ENCODE results near the gene SLC35G3. TPM values are rescaled to one million over a fixed set of nuclear protein-coding genes. Genes with fewer than 3 reads are reported as not detected.
"Not testable (repeated sequence)": the region's sequence is repeated elsewhere in the genome, so short reads cannot be mapped to it uniquely, and the experiment has no call there.

The SLC35G3 gene
- total RNA-seq, result not detected
- long read RNA-seq, result 0 reads

GRCh38 chr17:35194001-35194400, at the start of gene SLC35G3:
SLC35G3 (minus strand) TSS chr17:35194393; CDS start chr17:35194307, 86 bp downstream.
- H3K9me3 ChIP-seq (replicated peaks); intact Hi-C loops (cut with micrococcal nuclease); H3K36me3 ChIP-seq; H3K4me3 ChIP-seq; H3K27ac ChIP-seq (replicated peaks); H3K4me1 ChIP-seq; DNase-seq; H3K27me3 ChIP-seq (ENCODE audit: low read depth): not testable (repeated sequence)

DNA sequence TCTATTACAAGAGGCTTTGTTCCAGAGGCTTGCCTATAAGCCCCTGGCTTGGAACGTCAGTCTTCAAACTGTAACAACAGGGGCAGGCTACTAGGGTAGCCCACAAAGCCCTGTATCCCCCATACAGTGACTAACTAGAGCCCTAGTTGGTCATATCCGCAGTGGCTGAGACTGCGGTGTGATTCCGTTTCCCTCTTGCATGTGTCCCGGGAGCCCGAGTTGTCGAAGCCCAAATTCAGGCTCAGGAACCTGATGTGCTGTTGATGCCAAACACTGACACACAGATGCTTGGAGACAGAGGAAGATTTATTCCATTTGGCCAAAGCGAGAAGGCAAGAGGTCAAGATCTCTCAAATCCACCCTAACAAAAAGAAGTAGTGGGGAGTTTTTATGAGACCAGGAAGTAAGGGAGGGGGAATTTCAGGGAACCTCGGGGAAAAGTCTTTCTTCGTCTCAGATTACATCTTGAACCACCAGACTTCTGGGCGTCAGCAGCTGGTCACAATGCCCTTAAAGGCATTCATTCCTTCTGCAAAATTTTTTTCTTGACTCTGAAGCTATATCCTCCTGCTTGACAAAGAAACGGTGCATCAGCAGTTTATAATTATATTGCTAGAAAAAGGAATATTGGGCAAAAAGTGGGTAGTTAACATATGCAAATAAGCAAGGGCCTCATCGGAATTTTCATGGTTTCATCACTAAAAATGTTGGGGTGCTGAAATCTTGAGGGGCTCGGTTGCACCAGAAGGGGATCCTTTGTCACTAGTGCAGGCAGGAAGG, 49.6 kb upstream of the SLC35G3 start:
- H3K36me3 ChIP-seq, result peaks cover 3% of the 10 kb centered on the region
- no peaks in the 10 kb centered on the region for H3K9me3 ChIP-seq (replicated peaks)
- intact Hi-C loops (cut with micrococcal nuclease), result no loop called here
- H3K27ac ChIP-seq (replicated peaks), result peak overlapping the region; percentile 96
- DNase-seq, result peak; percentile 33
- peak overlapping the region; percentile 91 for H3K4me3 ChIP-seq
- TF ChIP-seq, protein P1, sequence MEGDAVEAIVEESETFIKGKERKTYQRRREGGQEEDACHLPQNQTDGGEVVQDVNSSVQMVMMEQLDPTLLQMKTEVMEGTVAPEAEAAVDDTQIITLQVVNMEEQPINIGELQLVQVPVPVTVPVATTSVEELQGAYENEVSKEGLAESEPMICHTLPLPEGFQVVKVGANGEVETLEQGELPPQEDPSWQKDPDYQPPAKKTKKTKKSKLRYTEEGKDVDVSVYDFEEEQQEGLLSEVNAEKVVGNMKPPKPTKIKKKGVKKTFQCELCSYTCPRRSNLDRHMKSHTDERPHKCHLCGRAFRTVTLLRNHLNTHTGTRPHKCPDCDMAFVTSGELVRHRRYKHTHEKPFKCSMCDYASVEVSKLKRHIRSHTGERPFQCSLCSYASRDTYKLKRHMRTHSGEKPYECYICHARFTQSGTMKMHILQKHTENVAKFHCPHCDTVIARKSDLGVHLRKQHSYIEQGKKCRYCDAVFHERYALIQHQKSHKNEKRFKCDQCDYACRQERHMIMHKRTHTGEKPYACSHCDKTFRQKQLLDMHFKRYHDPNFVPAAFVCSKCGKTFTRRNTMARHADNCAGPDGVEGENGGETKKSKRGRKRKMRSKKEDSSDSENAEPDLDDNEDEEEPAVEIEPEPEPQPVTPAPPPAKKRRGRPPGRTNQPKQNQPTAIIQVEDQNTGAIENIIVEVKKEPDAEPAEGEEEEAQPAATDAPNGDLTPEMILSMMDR (IDR thresholded peaks at IDR 0.05; ENCODE audit: borderline replicate concordance), result no peak
- H3K4me1 ChIP-seq, result peaks cover 45% of the 10 kb centered on the region
- H3K27me3 ChIP-seq (ENCODE audit: low read depth), result no peaks in the 10 kb centered on the region

DNA sequence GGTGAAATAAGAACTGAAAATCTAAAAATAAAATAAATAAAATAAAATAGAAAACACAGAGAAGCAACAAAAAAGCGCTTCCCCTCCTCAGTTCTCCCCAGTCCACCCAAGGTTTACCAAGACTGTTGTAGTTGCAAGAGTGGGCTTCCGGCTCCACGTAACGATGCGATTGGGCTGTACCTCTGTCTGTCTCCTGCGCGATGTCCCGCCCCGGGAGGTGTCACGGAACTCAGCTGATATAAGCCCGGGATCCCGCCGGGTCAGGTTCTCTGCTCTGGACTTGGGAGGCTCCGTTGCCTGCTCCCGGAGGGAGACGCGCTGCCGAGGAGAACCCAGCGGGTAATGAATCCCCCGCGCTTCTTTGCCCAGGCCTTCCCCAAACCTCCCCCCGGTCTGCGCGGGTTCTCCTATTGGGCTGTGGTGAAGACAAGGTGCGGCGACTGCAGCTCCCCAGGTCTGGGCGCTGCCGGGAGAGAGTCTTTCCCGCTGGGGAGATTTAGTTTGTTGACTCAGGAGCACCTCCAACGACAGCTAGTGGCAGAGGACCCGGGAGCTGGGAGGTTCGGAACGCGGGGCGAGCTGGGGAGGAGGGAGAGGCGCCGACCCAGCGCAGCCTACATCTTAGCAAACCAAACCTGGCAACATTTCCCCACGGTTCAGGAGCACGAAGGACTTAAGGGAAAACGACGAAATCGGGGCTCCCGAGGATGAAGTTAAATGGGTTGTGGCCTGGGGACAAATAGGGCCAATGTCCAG, 48.8 kb upstream of the SLC35G3 start, which contains the start of gene SLFN5:
Gene SLFN5 (plus strand): TSS at position 268 of the 756 bp plus-strand sequence. CDS start 15,619 bp downstream, outside the sequence.
- H3K27me3 ChIP-seq (ENCODE audit: low read depth), result no peaks in the 10 kb centered on the region
- intact Hi-C loops (cut with micrococcal nuclease), result no loop called here
- H3K9me3 ChIP-seq (replicated peaks), result no peaks in the 10 kb centered on the region
- no peaks in the 10 kb centered on the region for H3K36me3 ChIP-seq
- H3K4me3 ChIP-seq, result peak within 1 kb of the TSS; percentile 91
- peak; percentile 94 for DNase-seq
- peaks cover 45% of the 10 kb centered on the region for H3K4me1 ChIP-seq
- peak within 1 kb of the TSS; percentile 96 for H3K27ac ChIP-seq (replicated peaks)
- TF ChIP-seq, protein P1 (IDR thresholded peaks at IDR 0.05; ENCODE audit: borderline replicate concordance), result no peak

DNA sequence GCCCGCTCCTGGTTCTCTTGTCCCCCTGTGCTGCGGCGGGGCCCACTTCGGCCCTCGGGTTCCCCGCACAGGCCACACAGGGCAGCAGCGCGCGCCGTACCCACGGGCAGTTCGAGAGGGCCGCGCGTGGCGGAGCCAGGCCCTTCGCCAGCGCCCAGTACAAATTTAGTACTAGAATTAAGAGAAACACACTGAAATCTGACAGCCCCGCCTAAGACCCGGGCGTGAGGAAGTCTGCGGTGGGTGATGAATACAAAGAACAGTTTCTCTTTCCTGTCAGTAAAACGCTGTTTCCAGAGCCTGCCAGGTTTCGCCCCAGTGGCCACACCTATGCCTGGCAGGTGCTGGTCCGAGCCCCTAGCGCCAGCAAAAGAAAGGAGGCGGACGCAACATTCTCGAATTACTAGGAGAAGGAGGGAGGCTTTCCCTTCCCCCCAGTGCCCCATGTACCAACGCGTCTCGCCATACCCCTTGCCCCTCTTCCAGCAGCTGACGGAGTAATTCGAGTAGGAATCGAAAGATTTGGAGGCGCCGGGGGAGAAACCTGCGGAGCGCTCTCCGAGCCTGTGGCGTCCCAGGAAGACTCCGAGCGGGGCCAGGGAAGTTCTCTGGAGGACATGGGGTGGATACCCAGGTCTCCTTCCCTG, 48.1 kb upstream of the SLC35G3 start:
- Histone ChIP-seq H3K27me3 (ENCODE audit: low read depth) (no peaks in the 10 kb centered on the region), H3K27ac (replicated peaks) (peak overlapping the region; percentile 96), H3K4me3 (peak overlapping the region; percentile 91), H3K9me3 (replicated peaks) (no peaks in the 10 kb centered on the region), H3K36me3 (no peaks in the 10 kb centered on the region), H3K4me1 (peaks cover 45% of the 10 kb centered on the region)
- intact Hi-C loops (cut with micrococcal nuclease), result no loop called here
- peak; percentile 35 for DNase-seq
- TF ChIP-seq, protein P1 (IDR thresholded peaks at IDR 0.05; ENCODE audit: borderline replicate concordance), result peak; percentile 54

- TF ChIP-seq, protein P1 (IDR thresholded peaks at IDR 0.05; ENCODE audit: borderline replicate concordance), result no peak
- no peak overlapping the region for H3K27ac ChIP-seq (replicated peaks)
- no peaks in the 10 kb centered on the region for H3K27me3 ChIP-seq (ENCODE audit: low read depth)
- H3K36me3 ChIP-seq, result no peaks in the 10 kb centered on the region
- no peak for DNase-seq
- peaks cover 45% of the 10 kb centered on the region for H3K4me1 ChIP-seq
- H3K4me3 ChIP-seq, result peak overlapping the region; percentile 91
- H3K9me3 ChIP-seq (replicated peaks), result no peaks in the 10 kb centered on the region
- intact Hi-C loops (cut with micrococcal nuclease), result no loop called here
Measured at GRCh38 chr17:35241520-35241919, 47.3 kb upstream of the SLC35G3 start.

Data from left ventricle myocardium inferior (tissue), 1 donor.